ENCODE measurements around the gene SLC39A5. TPM values are rescaled to one million over a fixed set of nuclear protein-coding genes. Genes with fewer than 3 reads are reported as not detected.
A peak's percentile ranks its signal among the peaks of the same experiment; 100 is the strongest.

SLC39A5 gene
- total RNA-seq, 6 experiments from 2014 or later, result 0.10 TPM; not detected in 5

DNA sequence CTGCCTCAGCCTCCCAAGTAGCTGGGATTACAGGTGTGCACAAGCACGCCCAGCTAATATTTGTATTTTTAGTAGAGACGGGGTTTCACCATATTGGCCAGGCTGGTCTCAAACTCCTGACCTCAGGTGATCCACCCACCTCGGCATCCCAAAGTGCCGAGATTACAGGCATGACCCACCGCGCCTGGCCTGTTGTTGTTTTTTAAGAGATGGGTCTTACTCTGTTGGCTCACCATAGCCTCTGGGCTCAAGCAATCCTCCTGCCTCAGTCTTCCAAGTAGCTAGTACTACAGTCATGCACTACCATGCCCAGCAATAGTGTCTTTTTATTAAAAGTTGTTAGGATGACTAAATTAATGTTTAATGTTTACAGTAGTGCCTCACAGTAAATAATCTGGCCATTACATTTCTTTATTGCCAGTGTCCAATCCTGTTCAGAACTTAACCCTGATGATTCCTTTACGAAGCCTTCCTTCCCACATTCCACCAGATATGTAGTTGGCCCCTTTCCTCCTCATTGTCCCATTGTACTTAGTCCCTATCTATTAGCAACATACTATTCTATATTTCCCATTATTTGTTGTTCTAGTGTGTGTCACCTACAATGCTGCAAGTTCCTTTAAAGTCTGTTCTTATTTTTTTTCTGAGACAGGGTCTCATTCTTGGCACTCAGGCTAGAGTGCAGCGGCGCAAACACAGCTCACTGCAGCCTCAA is 31.8 kb upstream of the SLC39A5 start:
- Mint-ChIP-seq H3K4me3 (peak overlapping the region; percentile 53; the same call in 1 of the 2 replicates), H3K36me3 (ENCODE audit: low read depth) (0 out of 2 replicates have a peak, but pooled peaks cover 3% of the 10 kb centered on the region), H3K27ac (peak overlapping the region; percentile 94), H3K27me3 (ENCODE audit: insufficient read depth) (peaks cover 6% of the 10 kb centered on the region), H3K9me3 (no peaks in the 10 kb centered on the region), H3K4me1 (ENCODE audit: low read depth) (peaks cover 50% of the 10 kb centered on the region)
- DNase-seq, result no peak
- TF ChIP-seq, protein P1, sequence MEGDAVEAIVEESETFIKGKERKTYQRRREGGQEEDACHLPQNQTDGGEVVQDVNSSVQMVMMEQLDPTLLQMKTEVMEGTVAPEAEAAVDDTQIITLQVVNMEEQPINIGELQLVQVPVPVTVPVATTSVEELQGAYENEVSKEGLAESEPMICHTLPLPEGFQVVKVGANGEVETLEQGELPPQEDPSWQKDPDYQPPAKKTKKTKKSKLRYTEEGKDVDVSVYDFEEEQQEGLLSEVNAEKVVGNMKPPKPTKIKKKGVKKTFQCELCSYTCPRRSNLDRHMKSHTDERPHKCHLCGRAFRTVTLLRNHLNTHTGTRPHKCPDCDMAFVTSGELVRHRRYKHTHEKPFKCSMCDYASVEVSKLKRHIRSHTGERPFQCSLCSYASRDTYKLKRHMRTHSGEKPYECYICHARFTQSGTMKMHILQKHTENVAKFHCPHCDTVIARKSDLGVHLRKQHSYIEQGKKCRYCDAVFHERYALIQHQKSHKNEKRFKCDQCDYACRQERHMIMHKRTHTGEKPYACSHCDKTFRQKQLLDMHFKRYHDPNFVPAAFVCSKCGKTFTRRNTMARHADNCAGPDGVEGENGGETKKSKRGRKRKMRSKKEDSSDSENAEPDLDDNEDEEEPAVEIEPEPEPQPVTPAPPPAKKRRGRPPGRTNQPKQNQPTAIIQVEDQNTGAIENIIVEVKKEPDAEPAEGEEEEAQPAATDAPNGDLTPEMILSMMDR (IDR thresholded peaks at IDR 0.05), result no peak

GRCh38 chr12:56198836-56199235 is 31.0 kb upstream of the SLC39A5 start:
- H3K27ac Mint-ChIP-seq, result peak overlapping the region; percentile 7
- H3K4me1 Mint-ChIP-seq (ENCODE audit: low read depth), result peaks cover 44% of the 10 kb centered on the region
- no peaks in the 10 kb centered on the region for H3K9me3 Mint-ChIP-seq
- peaks cover 3% of the 10 kb centered on the region; the same call in 1 of the 2 replicates for H3K36me3 Mint-ChIP-seq (ENCODE audit: low read depth)
- TF ChIP-seq, protein P1 (IDR thresholded peaks at IDR 0.05), result no peak
- peaks cover 6% of the 10 kb centered on the region for H3K27me3 Mint-ChIP-seq (ENCODE audit: insufficient read depth)
- no peak overlapping the region for H3K4me3 Mint-ChIP-seq
- DNase-seq, result peak; percentile 28

- TF ChIP-seq, protein P1 (IDR thresholded peaks at IDR 0.05), result no peak
- Mint-ChIP-seq H3K9me3 (no peaks in the 10 kb centered on the region), H3K36me3 (ENCODE audit: low read depth) (peaks cover 28% of the 10 kb centered on the region), H3K4me1 (ENCODE audit: low read depth) (peaks cover 41% of the 10 kb centered on the region), H3K27ac (peak overlapping the region; percentile 20), H3K4me3 (no peak overlapping the region), H3K27me3 (ENCODE audit: insufficient read depth) (peaks cover 6% of the 10 kb centered on the region)
- DNase-seq, result no peak
Observed at GRCh38 chr12:56202366-56202765, 27.5 kb upstream of the SLC39A5 start.

DNA sequence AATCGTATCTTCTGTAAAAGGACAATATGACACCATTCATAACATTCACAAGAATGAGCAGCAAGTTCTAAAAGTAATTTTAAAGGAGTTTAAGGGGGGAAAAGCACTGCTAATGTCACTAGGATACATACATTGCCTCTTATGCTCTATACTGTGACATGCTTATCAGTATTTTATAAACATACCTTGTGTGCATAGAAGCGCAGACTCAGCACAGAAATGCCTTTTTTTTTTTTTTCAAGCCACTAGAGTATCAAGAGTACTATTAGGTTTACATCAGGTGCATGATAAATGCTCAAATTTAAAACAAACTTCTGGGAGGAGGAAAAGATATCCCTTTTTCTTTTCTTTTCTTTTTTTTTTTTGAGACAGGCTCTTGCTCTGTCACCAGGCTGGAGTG is 27.0 kb upstream of the SLC39A5 start:
- TF ChIP-seq, protein P1 (IDR thresholded peaks at IDR 0.05), result no peak
- Mint-ChIP-seq H3K27me3 (ENCODE audit: insufficient read depth) (peaks cover 7% of the 10 kb centered on the region), H3K9me3 (no peaks in the 10 kb centered on the region), H3K36me3 (ENCODE audit: low read depth) (peaks cover 32% of the 10 kb centered on the region), H3K27ac (peak overlapping the region; percentile 20; the same call in 1 of the 2 replicates), H3K4me3 (no peak overlapping the region), H3K4me1 (ENCODE audit: low read depth) (peaks cover 41% of the 10 kb centered on the region)
- no peak for DNase-seq

DNA sequence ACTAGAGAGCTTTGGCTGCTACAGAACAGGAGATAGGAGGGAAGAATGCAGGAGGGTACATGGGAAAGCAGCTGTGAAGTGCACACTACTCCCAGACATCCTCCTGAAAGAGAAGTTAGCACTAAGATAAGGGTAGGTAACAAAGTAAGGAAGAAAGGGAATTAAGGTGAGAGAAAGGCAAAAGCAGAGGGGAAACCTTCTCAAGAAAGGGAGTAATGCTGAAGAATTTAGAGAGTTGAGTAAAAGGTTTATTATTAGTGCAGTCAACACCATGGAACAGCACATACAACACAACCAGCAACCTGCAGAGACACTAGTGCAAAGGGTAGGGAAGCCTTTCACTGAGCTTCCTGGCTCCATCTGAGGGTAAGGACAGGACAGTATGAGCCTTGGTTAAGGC is 25.6 kb upstream of the SLC39A5 start:
- TF ChIP-seq, protein P1 (IDR thresholded peaks at IDR 0.05), result no peak
- Mint-ChIP-seq H3K4me1 (ENCODE audit: low read depth) (peaks cover 32% of the 10 kb centered on the region), H3K9me3 (no peaks in the 10 kb centered on the region), H3K27ac (peak overlapping the region; percentile 30; the same call in 1 of the 2 replicates), H3K36me3 (ENCODE audit: low read depth) (peaks cover 32% of the 10 kb centered on the region), H3K4me3 (no peak overlapping the region), H3K27me3 (ENCODE audit: insufficient read depth) (peaks cover 4% of the 10 kb centered on the region)
- DNase-seq, result no peak
